MCF 10A (cell line): ENCODE results near the gene KCNC1. TPM values are rescaled to one million over a fixed set of nuclear protein-coding genes. Genes with fewer than 3 reads are reported as not detected.

Experiments
- BruUV-seq: library from RNA; stranded (reverse); fragments of 400-500 nt; replicated peaks from 2 replicates; lab custom pipeline; 2021; lab: Mats Ljungman, UMichigan
- CTCF ChIA-PET: fragments of 300-600 bp; sonication (Branson Sonifier 250); formaldehyde crosslinking; extraction: SDS; loops from one replicate; lab custom pipeline; 2021; ENCODE audit warnings: antibody characterized with exemption, inconsistent platforms; lab: Yijun Ruan, JAX
- POLR2A ChIA-PET: fragments of 300-600, 350-650 bp; sonication (Branson Sonifier 250); formaldehyde crosslinking; extraction: SDS; loops from one replicate; lab custom pipeline; 2020; ENCODE audit warnings: antibody characterized with exemption, inconsistent platforms; lab: Yijun Ruan, JAX
- DNase-seq: peaks from one replicate; pipeline ENCODE4 v3.0.0-alpha.2; 2018; ENCODE audit not compliant: unreplicated experiment
- H3K27ac Mint-ChIP-seq: one replicate; pipeline ENCODE4 v1.8.0; 2022; ENCODE audit warnings: mild to moderate bottlenecking, low read depth, mixed read lengths; ENCODE audit not compliant: unreplicated experiment
- H3K27me3 Mint-ChIP-seq: one replicate; pipeline ENCODE4 v1.8.0; 2022; ENCODE audit warnings: mixed read lengths; ENCODE audit not compliant: insufficient read depth, unreplicated experiment
- H3K36me3 Mint-ChIP-seq: one replicate; pipeline ENCODE4 v1.8.0; 2022; ENCODE audit warnings: mild to moderate bottlenecking, moderate library complexity, mixed read lengths; ENCODE audit not compliant: insufficient read depth, unreplicated experiment
- H3K4me1 Mint-ChIP-seq: one replicate; pipeline ENCODE4 v1.8.0; 2022; ENCODE audit warnings: mixed read lengths; ENCODE audit not compliant: insufficient read depth, unreplicated experiment
- H3K4me3 Mint-ChIP-seq: one replicate; pipeline ENCODE4 v1.8.0; 2022; ENCODE audit warnings: mild to moderate bottlenecking, moderate library complexity, mixed read lengths; ENCODE audit not compliant: unreplicated experiment
- H3K9me3 Mint-ChIP-seq: one replicate; pipeline ENCODE4 v1.8.0; 2022; ENCODE audit warnings: mixed read lengths; ENCODE audit not compliant: unreplicated experiment
- intact Hi-C: fragments of 100-400 bp; cut with micrococcal nuclease; formaldehyde crosslinking; loops from 2 replicates; pipeline ENCODE4 v1.14.1; 2022
- total RNA-seq: library from RNA; stranded (reverse); gene quantifications from 2 replicates; pipeline ENCODE4 v1.2.3, GENCODE V29; 2022
- TF ChIP-seq, protein P1 (sequence below): fragments of 200-600 bp; IDR thresholded peaks from one replicate; pipeline ENCODE4 v1.8.0; 2022; ENCODE audit warnings: antibody characterized with exemption, mild to moderate bottlenecking; ENCODE audit not compliant: unreplicated experiment

Gene KCNC1
- total RNA-seq, 1 experiment from 2014 or later, result not detected

DNA sequence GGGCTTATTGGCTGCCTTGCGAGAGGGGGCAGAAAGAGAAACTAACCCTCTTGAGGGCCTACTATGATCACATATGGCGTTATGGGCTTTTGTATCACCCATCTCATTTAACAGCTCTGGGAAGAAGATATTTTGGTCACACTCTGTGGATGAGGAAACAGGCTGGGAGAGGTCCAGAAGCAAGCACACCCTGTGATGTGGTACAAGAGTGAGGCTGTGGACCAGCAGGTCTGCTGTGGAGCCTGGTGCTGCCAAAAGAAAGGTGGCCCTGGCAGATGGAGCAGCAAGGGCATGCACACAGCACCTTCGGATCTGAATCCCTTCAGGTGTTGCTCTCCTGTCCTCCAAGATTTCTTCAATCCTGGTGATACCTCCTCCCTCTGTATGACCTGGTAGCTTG lies 64.1 kb downstream of the KCNC1 start:
- Mint-ChIP-seq H3K4me1 (peaks cover 22% of the 10 kb centered on the region), H3K27ac (no peak overlapping the region), H3K4me3 (no peak overlapping the region), H3K36me3 (no peaks in the 10 kb centered on the region), H3K27me3 (no peaks in the 10 kb centered on the region), H3K9me3 (no peaks in the 10 kb centered on the region)
- intact Hi-C loops, result no loop called here
- TF ChIP-seq, protein P1, sequence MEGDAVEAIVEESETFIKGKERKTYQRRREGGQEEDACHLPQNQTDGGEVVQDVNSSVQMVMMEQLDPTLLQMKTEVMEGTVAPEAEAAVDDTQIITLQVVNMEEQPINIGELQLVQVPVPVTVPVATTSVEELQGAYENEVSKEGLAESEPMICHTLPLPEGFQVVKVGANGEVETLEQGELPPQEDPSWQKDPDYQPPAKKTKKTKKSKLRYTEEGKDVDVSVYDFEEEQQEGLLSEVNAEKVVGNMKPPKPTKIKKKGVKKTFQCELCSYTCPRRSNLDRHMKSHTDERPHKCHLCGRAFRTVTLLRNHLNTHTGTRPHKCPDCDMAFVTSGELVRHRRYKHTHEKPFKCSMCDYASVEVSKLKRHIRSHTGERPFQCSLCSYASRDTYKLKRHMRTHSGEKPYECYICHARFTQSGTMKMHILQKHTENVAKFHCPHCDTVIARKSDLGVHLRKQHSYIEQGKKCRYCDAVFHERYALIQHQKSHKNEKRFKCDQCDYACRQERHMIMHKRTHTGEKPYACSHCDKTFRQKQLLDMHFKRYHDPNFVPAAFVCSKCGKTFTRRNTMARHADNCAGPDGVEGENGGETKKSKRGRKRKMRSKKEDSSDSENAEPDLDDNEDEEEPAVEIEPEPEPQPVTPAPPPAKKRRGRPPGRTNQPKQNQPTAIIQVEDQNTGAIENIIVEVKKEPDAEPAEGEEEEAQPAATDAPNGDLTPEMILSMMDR, result no peak
- ChIA-PET CTCF (interaction anchor here (0.7 to 1.1 kb wide), 4 partner anchors 15 to 180 kb away, joined by 3 to 6 read pairs (median 4); no protein-coding TSS in a partner anchor), POLR2A (interaction anchor here (0.6 to 2.4 kb wide), 6 partner anchors 12 to 187 kb away, joined by 3 to 8 read pairs (median 3); no protein-coding TSS in a partner anchor)
- no peak for DNase-seq
- BruUV-seq, result no TSS peak

DNA sequence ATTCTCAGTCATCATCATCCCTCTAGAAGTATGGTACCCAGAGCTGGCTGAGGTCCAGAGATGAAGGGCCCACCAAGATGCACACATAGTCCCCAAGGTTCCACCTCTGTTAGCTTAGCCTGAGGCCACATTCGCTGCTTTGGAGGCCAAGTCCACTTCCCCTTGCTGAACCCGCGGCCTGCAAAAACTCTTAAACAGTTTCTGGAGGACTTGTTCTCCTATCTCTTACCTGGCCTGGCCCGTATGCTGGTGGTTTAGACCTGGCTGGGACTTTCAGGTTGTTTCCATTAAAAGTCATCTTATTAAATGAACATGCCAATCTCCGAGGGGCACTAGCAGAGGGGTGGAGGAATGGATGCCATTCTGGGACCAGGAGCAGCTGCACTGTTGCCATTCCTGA lies 64.6 kb downstream of the KCNC1 start:
- no TSS peak for BruUV-seq
- Mint-ChIP-seq H3K4me1 (peaks cover 22% of the 10 kb centered on the region), H3K27ac (no peak overlapping the region), H3K9me3 (no peaks in the 10 kb centered on the region), H3K36me3 (no peaks in the 10 kb centered on the region), H3K4me3 (no peak overlapping the region), H3K27me3 (no peaks in the 10 kb centered on the region)
- intact Hi-C loops, result no loop called here
- ChIA-PET POLR2A (interaction anchor here (0.8 to 2.4 kb wide), 4 partner anchors 12 to 186 kb away, joined by 3 to 8 read pairs (median 4); no protein-coding TSS in a partner anchor), CTCF (interaction anchor here (0.7 to 1.3 kb wide), 5 partner anchors 11 to 928 kb away, joined by 3 to 5 read pairs (median 3); no protein-coding TSS in a partner anchor)
- DNase-seq, result no peak
- TF ChIP-seq, protein P1, result no peak

DNA sequence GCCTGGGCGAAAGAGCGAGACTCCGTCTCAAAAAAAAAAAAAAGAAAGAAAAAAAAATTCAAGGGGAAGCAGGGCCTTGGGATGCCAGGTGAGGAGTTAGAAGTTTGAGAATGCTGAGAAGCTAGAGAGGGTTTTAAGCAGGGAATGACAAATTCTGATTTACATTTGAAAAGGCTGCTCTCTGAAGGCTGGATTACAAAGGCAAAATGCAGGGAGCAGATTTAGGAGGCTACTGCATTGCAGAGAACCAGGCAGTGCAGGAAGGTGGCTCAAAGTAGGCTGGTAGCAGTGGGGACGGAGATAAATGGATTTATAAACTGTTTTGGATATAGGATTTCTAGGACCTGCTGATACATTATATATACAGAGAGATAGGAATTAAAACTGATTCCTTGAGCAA lies 66.6 kb downstream of the KCNC1 start:
- H3K4me3 Mint-ChIP-seq, result no peak overlapping the region
- DNase-seq, result no peak
- no peaks in the 10 kb centered on the region for H3K36me3 Mint-ChIP-seq
- no peaks in the 10 kb centered on the region for H3K27me3 Mint-ChIP-seq
- H3K9me3 Mint-ChIP-seq, result no peaks in the 10 kb centered on the region
- ChIA-PET POLR2A (interaction anchor here (1.3 kb wide), 1 partner anchor 12 kb away, joined by 6 read pairs; no protein-coding TSS in a partner anchor), CTCF (no interaction called here)
- BruUV-seq, result no TSS peak
- TF ChIP-seq, protein P1, result no peak
- no peak overlapping the region for H3K27ac Mint-ChIP-seq
- H3K4me1 Mint-ChIP-seq, result peaks cover 22% of the 10 kb centered on the region
- intact Hi-C loops, result no loop called here

DNA sequence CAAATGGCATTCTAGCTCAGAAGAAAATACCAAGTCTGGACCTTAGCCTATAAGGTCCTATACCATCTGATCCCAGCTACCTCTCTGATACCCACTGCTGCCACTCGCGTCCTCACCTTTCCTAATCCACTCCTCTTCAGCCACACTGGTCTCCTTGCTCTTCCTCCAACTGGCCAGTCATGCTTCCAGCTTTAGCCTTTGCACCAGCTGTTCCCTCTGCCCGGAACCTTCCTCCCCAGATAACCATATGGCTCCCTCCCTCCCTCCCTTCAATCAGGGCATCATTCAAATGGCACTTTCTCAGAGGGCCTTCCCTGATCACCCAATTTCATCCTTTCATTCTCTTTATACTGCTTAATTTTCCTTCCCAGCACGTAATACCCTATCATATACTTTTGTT lies 67.9 kb downstream of the KCNC1 start:
- TF ChIP-seq, protein P1, result no peak
- Mint-ChIP-seq H3K9me3 (no peaks in the 10 kb centered on the region), H3K27ac (no peak overlapping the region), H3K27me3 (no peaks in the 10 kb centered on the region), H3K4me1 (peaks cover 22% of the 10 kb centered on the region), H3K36me3 (no peaks in the 10 kb centered on the region), H3K4me3 (no peak overlapping the region)
- POLR2A ChIA-PET, result interaction anchor here (1.3 kb wide), 1 partner anchor 11 kb away, joined by 6 read pairs; no protein-coding TSS in a partner anchor
- CTCF ChIA-PET, result interaction anchor here (1.0 to 1.5 kb wide), 3 partner anchors 9 to 72 kb away, joined by 3 to 4 read pairs (median 3); no protein-coding TSS in a partner anchor
- no peak for DNase-seq
- no TSS peak for BruUV-seq
- intact Hi-C loops, result no loop called here
